Hematopoietic multipotent progenitor cell treated with erythropoietin and hydrocortisone succinate and interleukin-3 and kit ligand, for 17 days (in vitro differentiated cells): Measurements from ENCODE around the gene BAD.

Source experiments
- DNase-seq: peaks from one replicate; pipeline ENCODE4 v3.0.0-alpha.2; 2015; ENCODE audit warnings: low spot score

Gene BAD

GRCh38 chr11:64227405-64227956, 57.0 kb downstream of the BAD start:
- no peak for DNase-seq

GRCh38 chr11:64226507-64227051, 57.9 kb downstream of the BAD start:
- DNase-seq: peak; percentile 58

GRCh38 chr11:64225608-64226506, 58.6 kb downstream of the BAD start, which contains the start of the genes NUDT22 and TRPT1:
TSS of gene NUDT22 (plus strand) at chr11:64226274. CDS start at chr11:64226653, 379 bp downstream.
TSS of gene TRPT1 (minus strand) at chr11:64226186. CDS start at chr11:64225860, 326 bp downstream.
- DNase-seq: peak; percentile 89

GRCh38 chr11:64224891-64225607, 59.4 kb downstream of the BAD start:
- no peak for DNase-seq

GRCh38 chr11:64224151-64224890, 60.1 kb downstream of the BAD start:
- no peak for DNase-seq

GRCh38 chr11:64223001-64223651, 61.3 kb downstream of the BAD start:
- no peak for DNase-seq

- DNase-seq: no peak
These were observed 61.8 kb downstream of the BAD start for GRCh38 chr11:64222651-64223000.

- DNase-seq: no peak
These were observed 63.7 kb downstream of the BAD start for GRCh38 chr11:64220798-64221197.

GRCh38 chr11:64220271-64220670, 64.2 kb downstream of the BAD start:
- DNase-seq: no peak
